KMS-11 (cell line): Measurements from ENCODE around the gene ARHGEF37.

ENCODE experiments used
- H2AFZ ChIP-seq: fragments of 200-600 bp; sonication (generic); 2 replicates; pipeline ENCODE4 v1.6.1; 2016; ENCODE audit warnings: antibody characterized with exemption, mixed run types, low read depth
- H3K27ac ChIP-seq: fragments of 200-600 bp; sonication (generic); 2 replicates; pipeline ENCODE4 v1.6.1; 2016; ENCODE audit warnings: mild to moderate bottlenecking, mixed run types
- H3K27me3 ChIP-seq: fragments of 200-600 bp; sonication (generic); 2 replicates; pipeline ENCODE4 v1.6.1; 2017; ENCODE audit warnings: mild to moderate bottlenecking, low read depth, mixed run types, moderate library complexity; ENCODE audit not compliant: insufficient read depth
- H3K36me3 ChIP-seq: fragments of 200-600 bp; sonication (generic); 2 replicates; pipeline ENCODE4 v1.6.1; 2017; ENCODE audit warnings: mild to moderate bottlenecking, mixed run types; ENCODE audit not compliant: insufficient read depth
- H3K4me1 ChIP-seq: fragments of 200-600 bp; sonication (generic); 2 replicates; pipeline ENCODE4 v1.6.1; 2016; ENCODE audit warnings: mild to moderate bottlenecking, low read depth, mixed run types; ENCODE audit not compliant: poor library complexity, severe bottlenecking
- H3K4me2 ChIP-seq: fragments of 200-600 bp; sonication (generic); 2 replicates; pipeline ENCODE4 v1.7.0; 2016; ENCODE audit warnings: mild to moderate bottlenecking, mixed run types
- H3K4me3 ChIP-seq: fragments of 200-600 bp; sonication (generic); IDR thresholded peaks from 2 replicates; pipeline ENCODE4 v1.6.1; 2017; ENCODE audit warnings: low read depth, low read length, mixed read lengths; ENCODE audit not compliant: insufficient read depth
- H3K79me2 ChIP-seq: fragments of 200-600 bp; sonication (generic); 2 replicates; pipeline ENCODE4 v1.6.1; 2016; ENCODE audit warnings: low read depth, mixed run types; ENCODE audit not compliant: insufficient read depth
- H3K9ac ChIP-seq: fragments of 200-600 bp; sonication (generic); 2 replicates; pipeline ENCODE4 v1.6.1; 2016; ENCODE audit warnings: mild to moderate bottlenecking, mixed run types
- H4K20me1 ChIP-seq: fragments of 200-600 bp; sonication (generic); 2 replicates; pipeline ENCODE4 v1.6.1; 2016; ENCODE audit warnings: mild to moderate bottlenecking, mixed run types; ENCODE audit not compliant: insufficient read depth
- CTCF ChIP-seq: fragments of 200-600 bp; sonication (generic); conservative IDR thresholded peaks from 2 replicates; pipeline ENCODE4 v1.6.1; 2017; ENCODE audit warnings: low read depth, mild to moderate bottlenecking, antibody characterized with exemption, low read length, moderate library complexity, mixed read lengths

ARHGEF37 gene

GRCh38 chr5:149550594-149551226 lies 30.6 kb upstream of the ARHGEF37 start:
- H3K4me1 ChIP-seq: peaks cover 18% of the 10 kb centered on the region

GRCh38 chr5:149551227-149552037 lies 29.9 kb upstream of the ARHGEF37 start, which contains the start of gene CSNK1A1:
CSNK1A1 (minus strand) TSS chr5:149551439; CDS start chr5:149550964, 475 bp downstream.
- H4K20me1 ChIP-seq: no peaks in the 10 kb centered on the region
- H3K4me3 ChIP-seq: no peak within 1 kb of the TSS
- peaks cover 18% of the 10 kb centered on the region for H3K4me1 ChIP-seq
- no peaks in the 10 kb centered on the region for H3K36me3 ChIP-seq
- H3K27ac ChIP-seq: peak within 1 kb of the TSS; percentile 82
- peak within 1 kb of the TSS; percentile 91 for H3K9ac ChIP-seq
- peak within 1 kb of the TSS; percentile 82 for H3K4me2 ChIP-seq
- H3K27me3 ChIP-seq: no peaks in the 10 kb centered on the region
- peak; percentile 68 for TF ChIP-seq CTCF
- H3K79me2 ChIP-seq: peaks cover 47% of the 10 kb centered on the region
- peak within 1 kb of the TSS; percentile 72 for H2AFZ ChIP-seq

More at GRCh38 chr5:149550594-149551226, 30.6 kb upstream of the ARHGEF37 start:
- H3K4me3 ChIP-seq: no peak overlapping the region
- peak overlapping the region; percentile 91 for H3K9ac ChIP-seq
- no peaks in the 10 kb centered on the region for H3K36me3 ChIP-seq
- H3K27ac ChIP-seq: peak overlapping the region; percentile 82
- no peak for TF ChIP-seq CTCF
- H3K27me3 ChIP-seq: no peaks in the 10 kb centered on the region
- no peaks in the 10 kb centered on the region for H4K20me1 ChIP-seq
- peak overlapping the region; percentile 62 for H3K4me2 ChIP-seq
- H3K79me2 ChIP-seq: peaks cover 54% of the 10 kb centered on the region
- peak overlapping the region; percentile 26; the same call in 1 of the 2 replicates for H2AFZ ChIP-seq

GRCh38 chr5:149552038-149552494 lies 29.2 kb upstream of the ARHGEF37 start:
- H4K20me1 ChIP-seq: no peaks in the 10 kb centered on the region
- H3K9ac ChIP-seq: peak overlapping the region; percentile 91; the same call in 1 of the 2 replicates
- H3K4me3 ChIP-seq: no peak overlapping the region
- H3K79me2 ChIP-seq: peaks cover 41% of the 10 kb centered on the region
- peak overlapping the region; percentile 82 for H3K27ac ChIP-seq
- TF ChIP-seq CTCF: peak; percentile 18; the same call in 1 of the 2 replicates
- H3K4me2 ChIP-seq: peak overlapping the region; percentile 82
- peak overlapping the region; percentile 72 for H2AFZ ChIP-seq
- H3K36me3 ChIP-seq: no peaks in the 10 kb centered on the region
- H3K4me1 ChIP-seq: peaks cover 18% of the 10 kb centered on the region
- H3K27me3 ChIP-seq: no peaks in the 10 kb centered on the region

- TF ChIP-seq CTCF: no peak
- peaks cover 35% of the 10 kb centered on the region for H3K79me2 ChIP-seq
- no peaks in the 10 kb centered on the region for H3K36me3 ChIP-seq
- no peaks in the 10 kb centered on the region for H3K27me3 ChIP-seq
- H3K4me1 ChIP-seq: peaks cover 18% of the 10 kb centered on the region
- H3K9ac ChIP-seq: no peak overlapping the region
- no peak overlapping the region for H2AFZ ChIP-seq
- peak overlapping the region; percentile 82; the same call in 1 of the 2 replicates for H3K4me2 ChIP-seq
- no peak overlapping the region for H3K4me3 ChIP-seq
- H4K20me1 ChIP-seq: no peaks in the 10 kb centered on the region
- no peak overlapping the region for H3K27ac ChIP-seq
Measured at GRCh38 chr5:149552553-149553160, 28.6 kb upstream of the ARHGEF37 start.
